ENCODE data around the gene TNFAIP2.

The TNFAIP2 gene

GRCh38 chr14:103123634-103124500, 606 bp downstream of the TNFAIP2 start:
- DNase-seq: no peak

GRCh38 chr14:103124501-103125001, 1.3 kb downstream of the TNFAIP2 start:
- no peak for DNase-seq

GRCh38 chr14:103125098-103126070, 2.1 kb downstream of the TNFAIP2 start:
- DNase-seq: no peak

- no peak for DNase-seq
Observed at GRCh38 chr14:103126088-103126872, 3.0 kb downstream of the TNFAIP2 start.

- DNase-seq: no peak
Observed at GRCh38 chr14:103126873-103127304, 3.6 kb downstream of the TNFAIP2 start.

GRCh38 chr14:103127356-103127755, 4.1 kb downstream of the TNFAIP2 start:
- no peak for DNase-seq

- DNase-seq: no peak
Observed at GRCh38 chr14:103127861-103128598, 4.8 kb downstream of the TNFAIP2 start.

GRCh38 chr14:103128631-103129300, 5.5 kb downstream of the TNFAIP2 start:
- DNase-seq: no peak

GRCh38 chr14:103129301-103130016, 6.2 kb downstream of the TNFAIP2 start:
- DNase-seq: no peak

- no peak for DNase-seq
Observed at GRCh38 chr14:103130017-103130764, 6.9 kb downstream of the TNFAIP2 start.

GRCh38 chr14:103130965-103131364, 7.7 kb downstream of the TNFAIP2 start:
- peak; percentile 78 for DNase-seq

GRCh38 chr14:103131580-103131979, 8.3 kb downstream of the TNFAIP2 start:
- no peak for DNase-seq

GRCh38 chr14:103132381-103133209, 9.3 kb downstream of the TNFAIP2 start:
- peak; percentile 54 for DNase-seq

- no peak for DNase-seq
Observed at GRCh38 chr14:103133210-103134140, 10.2 kb downstream of the TNFAIP2 start.

GRCh38 chr14:103134405-103134804, 11.1 kb downstream of the TNFAIP2 start:
- DNase-seq: no peak

- DNase-seq: no peak
Observed at GRCh38 chr14:103134919-103135318, 11.7 kb downstream of the TNFAIP2 start.

Measured in fibroblast of skin of scalp (primary cell).